ENCODE data around the gene SIGLEC5. TPM values are rescaled to one million over a fixed set of nuclear protein-coding genes. Genes with fewer than 3 reads are reported as not detected.

SIGLEC5 gene
- total RNA-seq, 1 experiment from 2014 or later, result not detected

GRCh38 chr19:51587264-51588191 is 42.7 kb downstream of the SIGLEC5 start:
- no peaks in the 10 kb centered on the region for H3K79me2 ChIP-seq (ENCODE audit: low read length)
- CTCF ChIA-PET, result no interaction called here
- ATAC-seq (no peak), DNase-seq (no peak)
- POLR2A ChIA-PET (ENCODE audit: unreplicated experiment), result no interaction called here
- no peak overlapping the region for H3K9ac ChIP-seq (ENCODE audit: low read length)
- no peaks in the 10 kb centered on the region for H3K4me1 ChIP-seq (ENCODE audit: insufficient read depth, low read length)
- no peaks in the 10 kb centered on the region for H3F3A ChIP-seq (ENCODE audit: low read length, unreplicated experiment)
- H3K9me3 ChIP-seq (ENCODE audit: low read length), result peaks cover 27% of the 10 kb centered on the region
- H3K36me3 ChIP-seq (ENCODE audit: low read depth, low read length), result peaks cover 59% of the 10 kb centered on the region
- H3K27me3 ChIP-seq (ENCODE audit: low read length), result no peaks in the 10 kb centered on the region
- no peak overlapping the region for H3K4me2 ChIP-seq (ENCODE audit: low read length)
- H4K20me1 ChIP-seq (ENCODE audit: low read length), result no peaks in the 10 kb centered on the region
- no peaks in the 10 kb centered on the region for H3K9me2 ChIP-seq (replicated peaks; ENCODE audit: low read length)
- intact Hi-C loops (cut with micrococcal nuclease), result no loop called here
- no TSS peak for BruUV-seq (replicated peaks)
- TF ChIP-seq CTCF (conservative IDR thresholded peaks at IDR 0.05; ENCODE audit: low read depth, low read length) (no peak), EZH2 (IDR thresholded peaks at IDR 0.05; ENCODE audit: low read length, unreplicated experiment) (no peak), EZH2phosphoT487 (IDR thresholded peaks at IDR 0.05; ENCODE audit: borderline replicate concordance, low read length) (no peak)
- H3K27ac ChIP-seq (ENCODE audit: low read length), result no peak overlapping the region
- H2AFZ ChIP-seq (ENCODE audit: low read length), result no peak overlapping the region
- no peak overlapping the region for H3K4me3 ChIP-seq (ENCODE audit: low read length)

GRCh38 chr19:51586799-51587198 is 43.4 kb downstream of the SIGLEC5 start:
- POLR2A ChIA-PET (ENCODE audit: unreplicated experiment), result no interaction called here
- H3K36me3 ChIP-seq (ENCODE audit: low read depth, low read length), result peaks cover 65% of the 10 kb centered on the region

More at GRCh38 chr19:51586799-51587198, 43.4 kb downstream of the SIGLEC5 start:
- CTCF ChIA-PET, result no interaction called here
- Histone ChIP-seq H2AFZ (ENCODE audit: low read length) (no peak overlapping the region), H3F3A (ENCODE audit: low read length, unreplicated experiment) (no peaks in the 10 kb centered on the region), H3K27me3 (ENCODE audit: low read length) (no peaks in the 10 kb centered on the region), H3K79me2 (ENCODE audit: low read length) (no peaks in the 10 kb centered on the region), H4K20me1 (ENCODE audit: low read length) (no peaks in the 10 kb centered on the region), H3K4me2 (ENCODE audit: low read length) (no peak overlapping the region), H3K4me1 (ENCODE audit: insufficient read depth, low read length) (no peaks in the 10 kb centered on the region), H3K9me2 (replicated peaks; ENCODE audit: low read length) (no peaks in the 10 kb centered on the region), H3K4me3 (ENCODE audit: low read length) (no peak overlapping the region; the same call in 1 of the 2 replicates), H3K9ac (ENCODE audit: low read length) (no peak overlapping the region), H3K27ac (ENCODE audit: low read length) (no peak overlapping the region), H3K9me3 (ENCODE audit: low read length) (peaks cover 27% of the 10 kb centered on the region)
- TF ChIP-seq EZH2 (IDR thresholded peaks at IDR 0.05; ENCODE audit: low read length, unreplicated experiment), result no peak
- no peak for TF ChIP-seq EZH2phosphoT487 (IDR thresholded peaks at IDR 0.05; ENCODE audit: borderline replicate concordance, low read length)
- no peak for TF ChIP-seq CTCF (conservative IDR thresholded peaks at IDR 0.05; ENCODE audit: low read depth, low read length)
- no TSS peak for BruUV-seq (replicated peaks)
- ATAC-seq, result no peak
- intact Hi-C loops (cut with micrococcal nuclease), result no loop called here
- DNase-seq, result no peak

Data from PC-3 (cell line).